Mesendoderm (in vitro differentiated cells): ENCODE data around the gene PPFIBP1.

ENCODE experiments used
- DNase-seq: peaks from one replicate; pipeline ENCODE4 v3.0.0; 2013
- H2AK5ac ChIP-seq: 2 replicates; pipeline ENCODE4 v1.6.1; 2013; ENCODE audit warnings: low read length, inconsistent platforms
- H2BK120ac ChIP-seq: 2 replicates; pipeline ENCODE4 v1.6.1; 2013; ENCODE audit warnings: low read depth, mild to moderate bottlenecking, low read length, moderate library complexity, mixed read lengths
- H2BK15ac ChIP-seq: replicated peaks from 2 replicates; pipeline ENCODE4 v1.6.1; 2013; ENCODE audit warnings: low read depth, mild to moderate bottlenecking, moderate library complexity
- H2BK5ac ChIP-seq: 2 replicates; pipeline ENCODE4 v1.6.1; 2013; ENCODE audit warnings: low read length, inconsistent platforms
- H3K18ac ChIP-seq: 2 replicates; pipeline ENCODE4 v1.6.1; 2013; ENCODE audit warnings: mild to moderate bottlenecking, low read length, mixed read lengths
- H3K23ac ChIP-seq: one replicate; pipeline ENCODE4 v1.6.1; 2013; ENCODE audit warnings: low read length
- H3K27ac ChIP-seq: 2 replicates; pipeline ENCODE4 v1.5.1; 2013; ENCODE audit warnings: low read depth, mild to moderate bottlenecking, inconsistent platforms, low read length, moderate library complexity
- H3K27me3 ChIP-seq: 2 replicates; pipeline ENCODE4 v1.6.1; 2013; ENCODE audit warnings: low read length, control low read depth, mild to moderate bottlenecking, inconsistent platforms; ENCODE audit not compliant: insufficient read depth, poor library complexity
- H3K36me3 ChIP-seq: 2 replicates; pipeline ENCODE4 v1.6.1; 2013; ENCODE audit warnings: low read length, inconsistent platforms; ENCODE audit not compliant: control insufficient read depth, insufficient read depth
- H3K4ac ChIP-seq: one replicate; pipeline ENCODE4 v1.6.1; 2013; ENCODE audit warnings: low read depth, mild to moderate bottlenecking, low read length, moderate library complexity
- H3K4me1 ChIP-seq: 2 replicates; pipeline ENCODE4 v1.6.1; 2013; ENCODE audit warnings: low read depth, low read length, inconsistent platforms; ENCODE audit not compliant: control insufficient read depth
- H3K4me2 ChIP-seq: 2 replicates; pipeline ENCODE4 v1.6.1; 2013; ENCODE audit warnings: low read length
- H3K4me3 ChIP-seq: 2 replicates; pipeline ENCODE4 v1.5.1; 2013; ENCODE audit warnings: mild to moderate bottlenecking, low read length
- H3K56ac ChIP-seq: one replicate; pipeline ENCODE4 v1.6.1; 2013; ENCODE audit warnings: low read length
- H3K79me1 ChIP-seq: 2 replicates; pipeline ENCODE4 v1.6.1; 2013; ENCODE audit warnings: low read length, inconsistent platforms
- H3K79me2 ChIP-seq: 2 replicates; pipeline ENCODE4 v1.6.1; 2013; ENCODE audit warnings: mild to moderate bottlenecking, low read length; ENCODE audit not compliant: control insufficient read depth, insufficient read depth
- H3K9ac ChIP-seq: 2 replicates; pipeline ENCODE4 v1.6.1; 2013; ENCODE audit warnings: low read length, inconsistent platforms
- H4K5ac ChIP-seq: one replicate; pipeline ENCODE4 v1.6.1; 2013; ENCODE audit warnings: low read length
- H4K8ac ChIP-seq: one replicate; pipeline ENCODE4 v1.6.1; 2013; ENCODE audit warnings: low read depth, mild to moderate bottlenecking, control low read depth, low read length, moderate library complexity
- WGBS: extraction: QIAGEN DNeasy Blood & Tissue Kit; methylation state at CpG from one replicate; pipeline ENCODE4 v1.1.7; 2013; ENCODE audit warnings: low lambda C conversion rate, missing lambda C conversion rate; ENCODE audit not compliant: insufficient coverage; ENCODE audit errors: extremely low coverage; 5-methylcytosine and 5-hydroxymethylcytosine counted together

Gene PPFIBP1

GRCh38 chr12:27523305-27523641 lies 733 bp upstream of the PPFIBP1 start:
- H2BK120ac ChIP-seq: peak overlapping the region; percentile 62
- H4K5ac ChIP-seq: peak overlapping the region; percentile 61
- H2BK5ac ChIP-seq: peak overlapping the region; percentile 85
- no peak overlapping the region for H3K4ac ChIP-seq
- no peaks in the 10 kb centered on the region for H3K27me3 ChIP-seq
- peak overlapping the region; percentile 97 for H3K27ac ChIP-seq
- peak overlapping the region; percentile 92 for H3K56ac ChIP-seq
- peaks cover 18% of the 10 kb centered on the region for H3K4me1 ChIP-seq
- no CpG with 5 or more reads among the region's 6 CpGs for WGBS
- H3K36me3 ChIP-seq: no peaks in the 10 kb centered on the region
- peak overlapping the region; percentile 50 for H3K4me3 ChIP-seq
- H3K9ac ChIP-seq: peak overlapping the region; percentile 85
- peak overlapping the region; percentile 65 for H2BK15ac ChIP-seq
- peak overlapping the region; percentile 13 for H2AK5ac ChIP-seq
- peak overlapping the region; percentile 96 for H3K18ac ChIP-seq
- H3K79me1 ChIP-seq: peaks cover 5% of the 10 kb centered on the region
- no peak overlapping the region for H4K8ac ChIP-seq
- peaks cover 21% of the 10 kb centered on the region for H3K79me2 ChIP-seq
- H3K23ac ChIP-seq: peak overlapping the region; percentile 48
- DNase-seq: peak; percentile 37
- peak overlapping the region; percentile 83 for H3K4me2 ChIP-seq

GRCh38 chr12:27524494-27524835 lies 459 bp downstream of the PPFIBP1 start:
- no CpG with 5 or more reads among the region's 8 CpGs for WGBS
- no peaks in the 10 kb centered on the region for H3K27me3 ChIP-seq
- H3K4ac ChIP-seq: no peak overlapping the region

GRCh38 chr12:27524839-27525753 lies 1.1 kb downstream of the PPFIBP1 start:
- peaks cover 30% of the 10 kb centered on the region for H3K79me2 ChIP-seq
- H3K56ac ChIP-seq: peak overlapping the region; percentile 79
- H3K4me2 ChIP-seq: peak overlapping the region; percentile 47
- H2AK5ac ChIP-seq: no peak overlapping the region
- no peak overlapping the region for H3K4ac ChIP-seq
- no peak overlapping the region for H3K27ac ChIP-seq
- WGBS: no CpG with 5 or more reads among the region's 16 CpGs
- DNase-seq: peak; percentile 88
- no peak overlapping the region for H2BK120ac ChIP-seq
- peak overlapping the region; percentile 85 for H3K4me3 ChIP-seq
- H2BK5ac ChIP-seq: no peak overlapping the region
- peaks cover 18% of the 10 kb centered on the region for H3K4me1 ChIP-seq
- H3K9ac ChIP-seq: peak overlapping the region; percentile 90
- no peak overlapping the region for H4K8ac ChIP-seq
- H3K27me3 ChIP-seq: no peaks in the 10 kb centered on the region
- H3K79me1 ChIP-seq: peaks cover 9% of the 10 kb centered on the region
- H3K18ac ChIP-seq: peak overlapping the region; percentile 95
- no peak overlapping the region for H2BK15ac ChIP-seq
- H3K36me3 ChIP-seq: no peaks in the 10 kb centered on the region
- H4K5ac ChIP-seq: no peak overlapping the region
- H3K23ac ChIP-seq: no peak overlapping the region

More at GRCh38 chr12:27524494-27524835, 459 bp downstream of the PPFIBP1 start:
- H3K27ac ChIP-seq: no peak overlapping the region
- no peak overlapping the region for H2BK120ac ChIP-seq
- peaks cover 18% of the 10 kb centered on the region for H3K4me1 ChIP-seq
- no peak overlapping the region for H2AK5ac ChIP-seq
- H3K56ac ChIP-seq: peak overlapping the region; percentile 95
- no peaks in the 10 kb centered on the region for H3K36me3 ChIP-seq
- no peak for DNase-seq
- peak overlapping the region; percentile 53 for H3K4me2 ChIP-seq
- H3K79me1 ChIP-seq: peaks cover 9% of the 10 kb centered on the region
- H2BK15ac ChIP-seq: no peak overlapping the region
- peak overlapping the region; percentile 85 for H3K4me3 ChIP-seq
- H3K23ac ChIP-seq: no peak overlapping the region
- H4K5ac ChIP-seq: no peak overlapping the region
- H3K79me2 ChIP-seq: peaks cover 26% of the 10 kb centered on the region
- H2BK5ac ChIP-seq: no peak overlapping the region
- H3K9ac ChIP-seq: peak overlapping the region; percentile 90
- H4K8ac ChIP-seq: no peak overlapping the region
- H3K18ac ChIP-seq: peak overlapping the region; percentile 51

- Histone ChIP-seq H3K56ac (no peak overlapping the region), H3K9ac (no peak overlapping the region), H3K27ac (no peak overlapping the region), H3K79me2 (peaks cover 46% of the 10 kb centered on the region), H3K36me3 (no peaks in the 10 kb centered on the region), H3K18ac (no peak overlapping the region), H3K79me1 (peaks cover 17% of the 10 kb centered on the region), H4K8ac (no peak overlapping the region), H3K4me3 (no peak overlapping the region), H3K23ac (no peak overlapping the region), H3K4ac (no peak overlapping the region), H4K5ac (no peak overlapping the region), H2BK5ac (no peak overlapping the region), H2BK15ac (no peak overlapping the region), H3K4me2 (no peak overlapping the region), H3K4me1 (peaks cover 3% of the 10 kb centered on the region), H2BK120ac (no peak overlapping the region), H2AK5ac (no peak overlapping the region), H3K27me3 (no peaks in the 10 kb centered on the region)
- WGBS: no CpG with 5 or more reads among the region's 9 CpGs
- no peak for DNase-seq
Measured at GRCh38 chr12:27527512-27527911, 3.5 kb downstream of the PPFIBP1 start.

- Histone ChIP-seq H3K4ac (no peak overlapping the region), H2BK120ac (no peak overlapping the region), H3K4me2 (no peak overlapping the region), H3K79me2 (peaks cover 53% of the 10 kb centered on the region), H2BK15ac (no peak overlapping the region), H2BK5ac (no peak overlapping the region), H3K18ac (no peak overlapping the region), H3K9ac (no peak overlapping the region), H3K27ac (no peak overlapping the region), H3K79me1 (peaks cover 24% of the 10 kb centered on the region), H3K36me3 (no peaks in the 10 kb centered on the region), H3K27me3 (no peaks in the 10 kb centered on the region), H3K4me3 (no peak overlapping the region), H4K5ac (no peak overlapping the region), H3K56ac (no peak overlapping the region), H3K23ac (no peak overlapping the region), H2AK5ac (no peak overlapping the region), H3K4me1 (no peaks in the 10 kb centered on the region), H4K8ac (no peak overlapping the region)
- no peak for DNase-seq
- WGBS: no CpG with 5 or more reads among the region's 3 CpGs
Measured at GRCh38 chr12:27528788-27529187, 4.8 kb downstream of the PPFIBP1 start.
